Superior temporal gyrus (tissue), 1 donor: ENCODE data around the gene LONP2.
A peak's percentile ranks its signal among the peaks of the same experiment; 100 is the strongest.
"Not testable (repeated sequence)": the region's sequence is repeated elsewhere in the genome, so short reads cannot be mapped to it uniquely, and the experiment has no call there.

Source experiments
- DNase-seq: peaks from one replicate; pipeline ENCODE4 v3.0.0-alpha.2; 2016; ENCODE audit errors: extremely low spot score

Gene LONP2

GRCh38 chr16:48367441-48368049, 123.4 kb downstream of the LONP2 start:
- no peak for DNase-seq

- DNase-seq: no peak
Observed at GRCh38 chr16:48369765-48370164, 125.7 kb downstream of the LONP2 start.

GRCh38 chr16:48370229-48370628, 126.1 kb downstream of the LONP2 start:
- DNase-seq: no peak

- not testable (repeated sequence) for DNase-seq
Observed at GRCh38 chr16:48370668-48371392, 126.7 kb downstream of the LONP2 start.

- no peak for DNase-seq
Observed at GRCh38 chr16:48371393-48371780, 127.3 kb downstream of the LONP2 start.

- no peak for DNase-seq
Observed at GRCh38 chr16:48372744-48373143, 128.6 kb downstream of the LONP2 start.

- no peak for DNase-seq
Observed at GRCh38 chr16:48373258-48374029, 129.3 kb downstream of the LONP2 start.

- DNase-seq: no peak
Observed at GRCh38 chr16:48374255-48374654, 130.2 kb downstream of the LONP2 start.

GRCh38 chr16:48377301-48377700, 133.2 kb downstream of the LONP2 start:
- DNase-seq: not testable (repeated sequence)

GRCh38 chr16:48378276-48378675, 134.2 kb downstream of the LONP2 start:
- DNase-seq: no peak

- DNase-seq: no peak
Observed at GRCh38 chr16:48378836-48379235, 134.7 kb downstream of the LONP2 start.

GRCh38 chr16:48381201-48381600, 137.1 kb downstream of the LONP2 start:
- DNase-seq: no peak

GRCh38 chr16:48382131-48382530, 138.0 kb downstream of the LONP2 start:
- DNase-seq: no peak

- DNase-seq: peak; percentile 51
Observed at GRCh38 chr16:48383009-48383876, 139.1 kb downstream of the LONP2 start.

GRCh38 chr16:48383877-48384519, 139.9 kb downstream of the LONP2 start:
- peak; percentile 58 for DNase-seq

GRCh38 chr16:48384520-48385252, 140.6 kb downstream of the LONP2 start:
- peak; percentile 39 for DNase-seq

GRCh38 chr16:48385253-48386150, 141.4 kb downstream of the LONP2 start, which contains the start of gene SIAH1:
Gene SIAH1, minus strand, starts transcription at chr16:48385413. Its CDS starts 22,985 bp downstream, at chr16:48362428.
- DNase-seq: peak; percentile 85

- no peak for DNase-seq
Observed at GRCh38 chr16:48386559-48387312, 142.6 kb downstream of the LONP2 start.

- DNase-seq: no peak
Observed at GRCh38 chr16:48392407-48392806, 148.3 kb downstream of the LONP2 start.
